HCT116 (cell line): ENCODE measurements around the gene CBX4. TPM values are rescaled to one million over a fixed set of nuclear protein-coding genes. Genes with fewer than 3 reads are reported as not detected.

Source experiments
- ATAC-seq: fragments of 200-7000 bp; cut with Tn5 transposase; 2 replicates; pipeline ENCODE4 v1.9.1; 2020; ENCODE audit warnings: mild to moderate bottlenecking, moderate library complexity
- BruUV-seq: library from RNA; stranded (reverse); fragments of 400-500 nt; replicated peaks from 2 replicates; lab custom pipeline; 2021; lab: Mats Ljungman, UMichigan
- CTCF ChIA-PET: fragments of 300-600 bp; sonication (Branson Sonifier 250); formaldehyde crosslinking; loops from one replicate; lab custom pipeline; 2021; ENCODE audit warnings: antibody characterized with exemption; lab: Charles Lee
- POLR2A ChIA-PET: fragments of 300-600, 350-600 bp; sonication (Branson Sonifier 250); formaldehyde crosslinking; loops from one replicate; lab custom pipeline; 2021; ENCODE audit warnings: antibody characterized with exemption; lab: Charles Lee
- RAD21 ChIA-PET, 2 experiments: fragments of 300-600 bp; sonication (Branson Sonifier 250); formaldehyde crosslinking; loops; one replicate each; lab custom pipeline; 2023; ENCODE audit warnings: low total read pairs in 2 of 2; ENCODE audit not compliant: uncharacterized antibody in 2 of 2, unreplicated experiment in 2 of 2, low non-redundant PET in 1 of 2; lab: Charles Lee
- DNase-seq: peaks from one replicate; pipeline ENCODE4 v3.0.0-alpha.2; 2010; ENCODE audit warnings: low read depth, low spot score
- H2AFZ ChIP-seq: fragments of 200-600 bp; shearing (Covaris generic), sonication (generic); 2 replicates; pipeline ENCODE4 v1.6.1; 2017; ENCODE audit warnings: low read depth, mixed run types, mixed read lengths, antibody characterized with exemption, low read length; ENCODE audit not compliant: poor library complexity, severe bottlenecking
- H3K27ac ChIP-seq: 2 replicates; pipeline ENCODE4 v1.5.1; 2012; ENCODE audit warnings: low read depth, low read length
- H3K27me3 ChIP-seq: fragments of 200-600 bp; sonication (generic); 2 replicates; pipeline ENCODE4 v1.6.1; 2016; ENCODE audit warnings: mixed run types, low read length, mixed read lengths; ENCODE audit not compliant: insufficient read depth
- H3K36me3 ChIP-seq, 2 experiments: fragments of 200-500 bp in 1 of 2; fragments of 200-600 bp in 1 of 2; sonication (Bioruptor generic) in 1 of 2; sonication (generic) in 1 of 2; 2 replicates each; pipeline versions ENCODE4 v1.5.1 to v1.6.1; 2014 to 2016; ENCODE audit warnings: low read length in 2 of 2, inconsistent platforms in 1 of 2, mixed read lengths in 1 of 2, mixed run types in 1 of 2; ENCODE audit not compliant: insufficient read depth in 2 of 2, control insufficient read depth in 1 of 2
- H3K4me1 ChIP-seq, 2 experiments: fragments of 200-600 bp in 1 of 2; sonication (generic) in 1 of 2; 2 replicates each; pipeline versions ENCODE4 v1.5.1 to v1.6.1; 2012 to 2017; ENCODE audit warnings: low read length in 2 of 2, inconsistent platforms in 1 of 2, mild to moderate bottlenecking in 1 of 2, mixed read lengths in 1 of 2, mixed run types in 1 of 2, moderate library complexity in 1 of 2; ENCODE audit not compliant: insufficient read depth in 2 of 2, control insufficient read depth in 1 of 2
- H3K4me2 ChIP-seq: fragments of 200-600 bp; sonication (generic); 2 replicates; pipeline ENCODE4 v1.6.1; 2017; ENCODE audit warnings: mixed run types, low read length, mixed read lengths
- H3K4me3 ChIP-seq, 2 experiments: fragments of 200-600 bp in 1 of 2; sonication (generic) in 1 of 2; replicated peaks in 1 of 2; 2 replicates each; pipeline ENCODE4 v1.5.1; 2011 to 2016; ENCODE audit warnings: low read length in 2 of 2, control low read depth in 1 of 2, low read depth in 1 of 2, mild to moderate bottlenecking in 1 of 2, mixed read lengths in 1 of 2, mixed run types in 1 of 2
- H3K79me2 ChIP-seq: fragments of 200-600 bp; sonication (generic); 2 replicates; pipeline ENCODE4 v1.6.1; 2017; ENCODE audit warnings: mild to moderate bottlenecking, mixed run types, low read length, moderate library complexity, mixed read lengths; ENCODE audit not compliant: insufficient read depth
- H3K9ac ChIP-seq: fragments of 200-600 bp; sonication (generic); 2 replicates; pipeline ENCODE4 v1.6.1; 2016; ENCODE audit warnings: low read length, mixed read lengths
- H3K9me2 ChIP-seq: fragments of 200-600 bp; sonication (generic), shearing (Covaris generic); 2 replicates; pipeline ENCODE4 v1.6.1; 2017; ENCODE audit warnings: mixed run types, mild to moderate bottlenecking, moderate library complexity; ENCODE audit not compliant: insufficient read depth
- H3K9me3 ChIP-seq, 2 experiments: fragments of 200-500 bp in 1 of 2; fragments of 200-600 bp in 1 of 2; sonication (Bioruptor generic) in 1 of 2; sonication (generic) in 1 of 2; 2 replicates each; pipeline ENCODE4 v1.6.1; 2014 to 2017; ENCODE audit warnings: low read length in 2 of 2, mixed read lengths in 2 of 2, inconsistent platforms in 1 of 2, low read depth in 1 of 2, mild to moderate bottlenecking in 1 of 2, mixed run types in 1 of 2, moderate library complexity in 1 of 2; ENCODE audit not compliant: control insufficient read depth in 1 of 2, insufficient read depth in 1 of 2
- H4K20me1 ChIP-seq: fragments of 200-600 bp; sonication (generic), shearing (Covaris generic); 2 replicates; pipeline ENCODE4 v1.6.1; 2017; ENCODE audit warnings: mixed run types, mild to moderate bottlenecking, moderate library complexity; ENCODE audit not compliant: insufficient read depth
- CBX3 ChIP-seq: IDR thresholded peaks from 2 replicates; pipeline ENCODE4 v1.6.1; 2012; ENCODE audit warnings: low read depth
- EGR1 ChIP-seq: IDR thresholded peaks from 2 replicates; pipeline ENCODE4 v1.6.1; 2012; ENCODE audit warnings: low read depth
- EZH2 ChIP-seq: fragments of 200-600 bp; sonication (generic); IDR thresholded peaks from 2 replicates; pipeline ENCODE4 v1.6.1; 2017; ENCODE audit warnings: antibody characterized with exemption, mixed run types
- JUND ChIP-seq: IDR thresholded peaks from 2 replicates; pipeline ENCODE4 v1.6.1; 2012
- RAD21 ChIP-seq: IDR thresholded peaks from 2 replicates; pipeline ENCODE4 v1.6.1; 2012; ENCODE audit warnings: low read depth, mild to moderate bottlenecking
- SP1 ChIP-seq: IDR thresholded peaks from 2 replicates; pipeline ENCODE4 v1.6.1; 2012; ENCODE audit warnings: low read depth
- TCF7L2 ChIP-seq: IDR thresholded peaks from 2 replicates; pipeline ENCODE4 v1.7.0; 2011; ENCODE audit warnings: borderline replicate concordance, inconsistent platforms; ENCODE audit not compliant: insufficient read depth, insufficient read length; ENCODE audit errors: extremely low read depth
- ZNF274 ChIP-seq: fragments of 200-500 bp; sonication (Bioruptor generic); IDR thresholded peaks from 2 replicates; pipeline ENCODE4 v1.6.1; 2014; ENCODE audit warnings: mild to moderate bottlenecking, low read depth, low read length, inconsistent platforms
- intact Hi-C: fragments of 100-400 bp; cut with micrococcal nuclease; formaldehyde crosslinking; loops from 2 replicates; pipeline ENCODE4 v1.10.0; 2022
- total RNA-seq: library from RNA; stranded (reverse); gene quantifications from one replicate; pipeline ENCODE4 v1.2.1, GENCODE V29; 2021; ENCODE audit not compliant: unreplicated experiment
- TF ChIP-seq, protein P1 (sequence below): IDR thresholded peaks from 2 replicates; pipeline ENCODE4 v1.6.1; 2011; ENCODE audit warnings: mild to moderate bottlenecking, low read length, moderate library complexity; ENCODE audit not compliant: insufficient replicate concordance; ENCODE audit errors: extremely low read depth

CBX4 gene
- total RNA-seq, 1 experiment from 2014 or later: 60.9 TPM

DNA sequence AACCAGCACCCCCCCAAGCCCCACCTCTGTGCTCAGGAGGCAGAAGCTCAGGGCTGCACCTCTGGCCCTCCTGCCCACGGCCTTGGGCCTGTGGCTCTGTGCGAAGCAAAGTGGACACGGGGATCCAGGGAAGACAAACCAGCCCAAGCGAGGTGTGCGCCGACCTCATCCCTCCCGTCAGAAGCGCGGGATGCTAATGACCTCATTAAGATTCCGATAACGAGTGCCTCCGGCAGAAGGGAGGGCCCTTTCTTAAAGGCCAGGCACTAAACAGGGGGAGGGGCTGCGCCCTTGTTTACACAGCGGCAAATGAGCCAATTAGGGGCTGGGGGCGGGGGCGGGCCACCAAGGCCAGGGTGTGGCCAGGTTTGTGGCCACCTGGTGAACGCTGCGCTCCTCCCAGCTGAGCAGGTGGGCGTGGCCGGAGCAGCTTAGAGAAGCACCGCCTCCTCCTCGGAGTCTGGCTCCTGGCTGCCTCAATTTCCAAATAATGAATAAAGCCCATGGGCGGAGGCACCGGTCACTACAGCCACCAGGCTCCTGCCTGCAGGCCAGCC is 3.2 kb downstream of the CBX4 start:
- Histone ChIP-seq H2AFZ (no peak overlapping the region), H3K4me3 (no peak overlapping the region), H3K9me2 (no peaks in the 10 kb centered on the region), H3K4me1 (peaks cover 49 to 78% of the 10 kb centered on the region in 2 experiments), H4K20me1 (peaks cover 4% of the 10 kb centered on the region; the same call in 1 of the 2 replicates), H3K9ac (no peak overlapping the region), H3K4me2 (peak overlapping the region; percentile 94), H3K27ac (peak overlapping the region; percentile 94; the same call in 1 of the 2 replicates), H3K9me3 (no peaks in the 10 kb centered on the region), H3K27me3 (no peaks in the 10 kb centered on the region), H3K36me3 (peaks cover 9 to 18% of the 10 kb centered on the region in 2 experiments; a peak in 2 of 4 replicates), H3K79me2 (peaks cover 52% of the 10 kb centered on the region)
- peak; percentile 15 for ATAC-seq
- peak; percentile 63 for TF ChIP-seq EGR1
- peak; percentile 26; the same call in 1 of the 2 replicates for TF ChIP-seq SP1
- TF ChIP-seq CBX3: no peak
- peak; percentile 42 for DNase-seq
- no TSS peak for BruUV-seq
- POLR2A ChIA-PET: interaction anchor here (0.6 to 1.6 kb wide), 8 partner anchors 9 to 84 kb away, joined by 3 to 7 read pairs (median 5); partner anchors contain the start of gene CBX8
- intact Hi-C loops: loop anchor here (2.0 kb wide), 1 partner anchor 45 kb away; no protein-coding TSS in a partner anchor
- CTCF ChIA-PET: interaction anchor here (0.5 to 3.0 kb wide), 9 partner anchors 10 to 1485 kb away, joined by 3 to 18 read pairs (median 7); no protein-coding TSS in a partner anchor
- RAD21 ChIA-PET: interaction anchor here in 1 of 2 experiments (0.6 to 1.1 kb wide), 3 partner anchors 35 to 90 kb away, joined by 3 to 5 read pairs (median 3); no protein-coding TSS in a partner anchor

DNA sequence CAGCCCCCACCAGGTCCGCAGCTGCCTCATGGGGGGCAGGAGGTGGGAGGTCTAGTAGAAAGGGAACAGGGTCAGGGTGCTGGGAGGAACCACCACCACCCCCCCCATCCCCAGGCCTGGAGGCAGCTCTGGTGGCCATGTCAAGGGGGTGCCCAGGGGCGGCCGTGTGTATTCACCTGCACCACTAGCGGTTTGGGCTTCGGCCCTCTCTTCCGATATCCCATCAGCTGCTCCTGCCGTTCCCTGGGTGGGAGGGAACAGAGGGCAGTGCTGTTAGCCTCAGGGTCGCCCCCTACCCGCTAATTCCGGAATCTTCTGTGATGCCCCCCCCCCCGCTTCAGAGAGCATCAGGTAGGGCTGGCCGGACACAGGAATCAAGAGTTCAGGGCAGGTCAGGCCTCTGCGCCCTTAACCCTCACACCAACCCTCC is 3.8 kb downstream of the CBX4 start:
- peaks cover 4% of the 10 kb centered on the region; the same call in 1 of the 2 replicates for H4K20me1 ChIP-seq
- H2AFZ ChIP-seq: no peak overlapping the region
- H3K9me2 ChIP-seq: no peaks in the 10 kb centered on the region
- TF ChIP-seq ZNF274: no peak
- no peak for TF ChIP-seq SP1
- no peak for TF ChIP-seq RAD21
- no peak for TF ChIP-seq EGR1
- TF ChIP-seq TCF7L2: no peak
- no peak for TF ChIP-seq JUND
- TF ChIP-seq, protein P1, sequence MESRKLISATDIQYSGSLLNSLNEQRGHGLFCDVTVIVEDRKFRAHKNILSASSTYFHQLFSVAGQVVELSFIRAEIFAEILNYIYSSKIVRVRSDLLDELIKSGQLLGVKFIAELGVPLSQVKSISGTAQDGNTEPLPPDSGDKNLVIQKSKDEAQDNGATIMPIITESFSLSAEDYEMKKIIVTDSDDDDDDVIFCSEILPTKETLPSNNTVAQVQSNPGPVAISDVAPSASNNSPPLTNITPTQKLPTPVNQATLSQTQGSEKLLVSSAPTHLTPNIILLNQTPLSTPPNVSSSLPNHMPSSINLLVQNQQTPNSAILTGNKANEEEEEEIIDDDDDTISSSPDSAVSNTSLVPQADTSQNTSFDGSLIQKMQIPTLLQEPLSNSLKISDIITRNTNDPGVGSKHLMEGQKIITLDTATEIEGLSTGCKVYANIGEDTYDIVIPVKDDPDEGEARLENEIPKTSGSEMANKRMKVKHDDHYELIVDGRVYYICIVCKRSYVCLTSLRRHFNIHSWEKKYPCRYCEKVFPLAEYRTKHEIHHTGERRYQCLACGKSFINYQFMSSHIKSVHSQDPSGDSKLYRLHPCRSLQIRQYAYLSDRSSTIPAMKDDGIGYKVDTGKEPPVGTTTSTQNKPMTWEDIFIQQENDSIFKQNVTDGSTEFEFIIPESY: no peak
- TF ChIP-seq EZH2: no peak
- TF ChIP-seq, all 23 proteins: peak for 0
- Histone ChIP-seq H3K4me3 (no peak overlapping the region), H3K36me3 (peaks cover 9 to 18% of the 10 kb centered on the region in 2 experiments; a peak in 2 of 4 replicates), H3K79me2 (peaks cover 52% of the 10 kb centered on the region), H3K9ac (no peak overlapping the region), H3K4me1 (peaks cover 50 to 80% of the 10 kb centered on the region in 2 experiments), H3K9me3 (no peaks in the 10 kb centered on the region), H3K27me3 (no peaks in the 10 kb centered on the region), H3K27ac (peak overlapping the region; percentile 32; the same call in 1 of the 2 replicates), H3K4me2 (peak overlapping the region; percentile 94; the same call in 1 of the 2 replicates)
- intact Hi-C loops: loop anchor here (2.0 kb wide), 1 partner anchor 45 kb away; no protein-coding TSS in a partner anchor
- no TSS peak for BruUV-seq
- ChIA-PET RAD21 (interaction anchor here in 1 of 2 experiments (0.6 to 1.1 kb wide), 4 partner anchors 34 to 89 kb away, joined by 3 to 5 read pairs (median 3); no protein-coding TSS in a partner anchor), CTCF (interaction anchor here (0.5 to 3.0 kb wide), 15 partner anchors 10 to 1485 kb away, joined by 3 to 18 read pairs (median 7); partner anchors contain the start of gene CBX8), POLR2A (interaction anchor here (0.6 to 1.6 kb wide), 5 partner anchors 9 to 84 kb away, joined by 3 to 7 read pairs (median 5); partner anchors contain the start of gene CBX8)
- ATAC-seq (no peak), DNase-seq (no peak)
